HG03159 (cell line): ENCODE data around the gene ABCG1.
"Not testable (repeated sequence)": the region's sequence is repeated elsewhere in the genome, so short reads cannot be mapped to it uniquely, and the experiment has no call there.

Experiments used
- ATAC-seq: cut with Tn5 transposase; IDR thresholded peaks from one replicate; pipeline ENCODE4 v1.9.1; 2021; ENCODE audit warnings: mild to moderate bottlenecking, moderate library complexity; ENCODE audit not compliant: unreplicated experiment

Gene ABCG1

DNA sequence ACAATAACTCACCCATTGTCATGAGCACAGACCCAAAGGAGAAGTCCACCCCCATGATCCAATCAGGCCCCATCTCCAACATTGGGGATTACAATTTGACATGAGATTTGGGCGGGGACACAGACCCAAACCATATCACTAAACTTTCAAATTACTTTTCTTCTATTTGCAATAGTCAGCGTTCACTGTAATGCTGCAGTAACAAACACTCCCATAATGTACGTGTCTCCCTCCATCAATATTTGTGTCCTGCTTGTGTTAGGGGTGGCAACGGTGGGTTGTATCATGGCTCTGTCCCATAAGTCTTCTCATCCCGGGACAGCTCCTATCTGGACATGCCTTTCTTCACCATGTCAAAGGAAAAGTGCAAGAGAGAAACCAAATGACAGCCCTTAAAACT, 70.0 kb downstream of the ABCG1 start:
- ATAC-seq = no peak

- no peak for ATAC-seq
Observed at GRCh38 chr21:42289926-42290325, 71.0 kb downstream of the ABCG1 start.

DNA sequence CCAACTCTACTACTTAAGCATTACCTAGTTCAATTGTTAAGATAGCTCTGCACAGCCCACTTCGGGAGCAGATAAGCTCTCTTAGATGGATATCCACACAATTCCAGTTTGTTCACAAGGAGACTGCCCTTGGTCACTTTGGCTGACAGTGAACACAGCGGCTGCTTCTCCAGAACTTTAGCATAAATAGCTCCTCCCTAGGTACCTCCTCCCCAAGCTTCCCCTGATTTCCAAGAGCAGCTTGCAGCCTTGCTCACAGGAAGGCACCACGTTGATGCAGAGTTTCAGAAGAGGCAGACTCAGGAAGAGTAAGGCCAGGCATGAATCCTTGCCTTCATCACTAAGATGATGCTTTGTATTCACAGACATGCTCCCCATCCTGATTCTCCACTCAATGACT, 71.6 kb downstream of the ABCG1 start:
- ATAC-seq = no peak

GRCh38 chr21:42291003-42291750, 72.2 kb downstream of the ABCG1 start:
- no peak for ATAC-seq

DNA sequence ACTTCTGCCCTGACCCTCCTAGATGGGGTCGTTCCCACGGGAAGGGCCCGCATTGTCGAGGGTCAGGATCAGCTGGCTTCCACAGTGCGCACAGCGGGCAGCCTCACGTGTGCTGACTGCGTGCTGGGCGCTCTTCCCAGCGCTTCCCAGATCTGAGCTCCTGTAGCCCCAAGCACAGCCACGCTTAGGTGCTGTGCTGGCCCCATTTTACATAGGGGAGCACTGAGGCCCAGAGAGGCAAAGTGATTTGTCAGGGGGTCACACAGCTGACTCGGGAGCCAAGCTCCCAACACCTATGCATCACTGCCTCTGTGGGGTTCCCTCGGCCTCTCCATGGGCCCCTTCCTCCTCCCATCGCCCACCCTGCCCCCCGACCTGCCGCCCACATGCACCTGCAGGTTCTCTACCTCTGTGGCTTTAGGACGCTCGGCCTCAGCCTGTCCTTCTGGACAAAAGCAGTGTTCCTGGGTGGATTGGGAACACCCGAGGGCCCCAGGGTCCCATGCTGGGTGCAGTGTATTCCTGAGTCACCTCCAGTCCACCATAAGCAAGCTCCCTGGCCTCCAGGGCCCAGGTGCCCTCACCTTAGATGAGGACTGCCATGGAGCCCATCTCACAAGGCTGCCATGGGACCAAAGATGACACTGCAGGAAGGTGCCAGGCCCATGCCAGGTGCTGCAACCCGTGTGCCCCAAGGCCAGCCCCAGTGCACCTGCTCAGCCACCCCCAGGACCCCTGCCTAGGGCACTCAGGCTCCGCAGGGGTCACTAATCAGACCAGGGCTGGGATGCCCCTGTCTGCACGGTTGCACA, 73.0 kb downstream of the ABCG1 start:
- no peak for ATAC-seq

GRCh38 chr21:42292563-42293142, 73.7 kb downstream of the ABCG1 start:
- ATAC-seq = not testable (repeated sequence)

DNA sequence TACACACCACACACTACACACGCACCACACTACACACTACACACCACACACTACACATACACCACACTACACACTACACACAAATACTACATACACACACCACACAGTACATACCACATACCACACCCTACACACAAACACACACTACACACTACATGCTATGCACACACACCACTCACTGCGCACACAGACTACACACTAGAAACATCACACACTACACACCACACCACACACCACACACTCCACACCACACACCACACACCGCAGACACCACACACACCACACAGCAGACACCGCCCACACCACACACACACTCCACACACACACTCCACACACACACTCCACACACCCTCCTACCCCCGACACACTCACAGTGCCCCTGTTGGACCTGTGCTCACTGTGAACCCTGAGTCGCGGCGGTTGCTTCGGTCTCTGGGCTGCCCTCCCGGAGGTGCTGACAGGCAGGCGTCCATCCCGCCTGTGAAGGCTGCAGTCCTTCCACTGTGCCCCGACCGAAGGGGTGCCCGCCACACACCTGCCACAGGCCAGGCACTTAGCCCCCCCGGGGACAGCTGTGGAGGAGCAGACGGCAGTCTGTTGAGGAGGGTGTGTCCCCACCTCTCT, 74.8 kb downstream of the ABCG1 start:
- ATAC-seq = no peak

DNA sequence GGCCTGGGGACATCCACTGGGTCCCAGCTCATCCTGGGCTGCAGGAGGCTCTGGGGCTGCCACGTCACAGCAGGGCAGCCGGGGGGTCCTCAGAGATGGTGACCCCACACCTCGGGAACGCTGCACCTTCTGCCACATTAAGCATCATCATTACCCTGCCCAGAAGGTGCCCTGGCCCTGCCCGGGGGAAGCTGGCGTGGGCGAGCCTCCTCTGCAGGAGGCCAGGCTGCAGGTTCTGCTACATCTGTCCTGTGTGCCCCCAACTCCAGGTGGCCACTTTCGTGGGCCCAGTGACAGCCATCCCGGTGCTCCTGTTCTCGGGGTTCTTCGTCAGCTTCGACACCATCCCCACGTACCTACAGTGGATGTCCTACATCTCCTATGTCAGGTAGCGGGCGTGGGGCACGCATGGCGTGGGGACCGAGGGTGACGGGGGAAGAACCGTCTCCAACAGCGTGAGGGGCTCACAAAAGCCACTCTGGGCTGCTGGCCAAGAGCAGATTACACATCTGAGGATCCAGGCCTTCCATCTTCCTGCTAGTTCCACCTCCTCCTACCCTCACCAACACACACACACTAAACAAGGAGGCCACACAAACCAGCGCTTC, 75.4 kb downstream of the ABCG1 start:
- ATAC-seq = no peak

- no peak for ATAC-seq
Observed at GRCh38 chr21:42295845-42296244, 76.9 kb downstream of the ABCG1 start.

- ATAC-seq = no peak
Observed at GRCh38 chr21:42296501-42296900, 77.6 kb downstream of the ABCG1 start.

DNA sequence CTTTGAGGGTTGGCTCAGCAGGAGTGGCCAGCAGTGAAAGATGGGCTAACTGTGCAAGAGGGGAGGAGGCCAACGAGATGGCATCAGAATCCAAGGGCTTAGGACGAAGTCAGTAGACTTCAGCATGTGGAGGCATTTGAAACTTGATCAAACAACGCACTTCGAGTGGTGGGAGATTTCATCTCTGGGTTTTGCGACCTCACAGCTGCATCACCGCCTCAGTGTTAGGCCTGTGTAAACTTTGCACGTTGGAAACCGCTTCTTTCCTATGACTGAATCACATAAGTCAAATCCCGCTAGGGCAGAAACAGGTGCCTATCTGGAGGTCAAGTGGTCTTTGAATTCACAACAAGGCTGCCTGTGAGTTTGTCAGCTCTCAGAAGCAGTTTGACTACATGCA, 78.4 kb downstream of the ABCG1 start:
- no peak for ATAC-seq

DNA sequence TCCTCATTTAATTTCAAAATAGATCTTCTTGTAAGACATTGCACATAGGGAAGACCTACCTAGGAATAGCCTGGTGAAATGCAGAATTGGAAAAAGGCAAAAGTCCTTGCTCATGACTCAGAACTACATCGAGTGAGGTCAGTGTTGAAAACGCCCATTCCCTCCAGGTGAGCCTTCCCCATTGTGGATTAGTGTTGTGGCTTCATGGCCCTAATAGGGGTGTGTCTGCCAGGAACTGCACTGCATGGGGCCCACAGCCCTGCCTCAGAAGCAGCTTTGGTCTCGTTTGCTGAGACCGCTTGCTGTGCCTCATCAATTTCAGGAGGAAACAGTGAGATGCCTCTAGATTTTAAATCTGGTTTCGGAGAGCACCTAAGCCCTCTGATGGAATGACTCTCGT, 79.3 kb downstream of the ABCG1 start:
- no peak for ATAC-seq

GRCh38 chr21:42298657-42299056, 79.7 kb downstream of the ABCG1 start:
- ATAC-seq = no peak

- no peak for ATAC-seq
Observed at GRCh38 chr21:42299324-42300044, 80.5 kb downstream of the ABCG1 start.

- no peak for ATAC-seq
Observed at GRCh38 chr21:42300045-42300583, 81.2 kb downstream of the ABCG1 start.

DNA sequence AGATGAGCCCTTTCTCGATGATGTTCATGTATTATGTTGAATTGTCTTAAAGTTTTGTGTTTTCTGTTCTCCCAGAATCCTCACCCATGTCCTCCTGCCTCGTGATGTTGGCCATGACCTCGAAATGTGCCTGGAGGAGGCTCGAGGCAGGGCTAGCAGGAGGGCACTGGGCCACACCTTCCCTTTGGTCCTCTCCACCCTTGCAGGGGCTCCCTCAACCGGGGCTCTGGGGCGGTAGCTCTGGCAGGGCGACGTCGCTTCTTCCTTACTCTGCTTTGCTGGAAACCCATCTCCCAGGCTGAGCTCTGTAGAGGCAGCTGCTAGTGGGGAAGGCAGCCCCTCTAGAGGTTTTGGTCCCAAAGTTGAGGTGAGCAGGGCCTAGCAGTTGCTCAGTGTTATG, 82.0 kb downstream of the ABCG1 start:
- no peak for ATAC-seq

GRCh38 chr21:42301371-42302075, 82.6 kb downstream of the ABCG1 start:
- no peak for ATAC-seq

- no peak for ATAC-seq
Observed at GRCh38 chr21:42302076-42302650, 83.2 kb downstream of the ABCG1 start.

DNA sequence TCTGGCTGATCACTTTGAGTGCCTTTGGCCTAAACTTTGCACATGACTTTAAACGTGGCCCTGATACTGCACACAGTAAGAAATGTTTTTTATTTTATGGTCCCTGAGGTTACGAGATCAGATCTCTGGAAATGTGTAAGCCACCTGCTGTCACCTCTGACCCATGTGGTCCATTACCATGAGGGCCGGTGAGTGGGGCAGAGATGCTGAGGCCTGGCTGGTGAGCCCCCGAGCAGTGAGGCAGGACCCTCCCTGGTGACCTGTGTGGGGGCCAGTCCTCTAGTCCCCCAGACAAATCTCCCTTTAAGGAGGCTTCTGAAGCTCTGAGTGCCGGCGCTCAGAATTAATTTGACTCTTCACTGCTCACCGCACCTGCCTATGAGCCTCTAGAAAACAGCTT, 83.9 kb downstream of the ABCG1 start:
- ATAC-seq = no peak
